WTC11 (cell line): ENCODE measurements around the gene GPC6. TPM values are rescaled to one million over a fixed set of nuclear protein-coding genes. Genes with fewer than 3 reads are reported as not detected.

Source experiments
- ATAC-seq: fragments of 200-7000 bp; cut with Tn5 transposase; 2 replicates; pipeline ENCODE4 v1.10.0; 2021; ENCODE audit warnings: mild to moderate bottlenecking, moderate library complexity
- CTCF ChIA-PET: fragments of 300-600 bp; sonication (Branson Sonifier 250); formaldehyde crosslinking; loops from one replicate; lab custom pipeline; 2021; ENCODE audit warnings: antibody characterized with exemption; lab: Charles Lee
- POLR2A ChIA-PET: fragments of 350-600 bp; sonication (Branson Sonifier 250); formaldehyde crosslinking; loops from one replicate; lab custom pipeline; 2021; ENCODE audit warnings: antibody characterized with exemption; lab: Charles Lee
- DNase-seq: peaks from one replicate; pipeline ENCODE4 v3.0.0; 2021; ENCODE audit warnings: low spot score
- H3K27ac Mint-ChIP-seq: 2 replicates; pipeline ENCODE4 v1.8.0; 2021; ENCODE audit warnings: mixed read lengths
- H3K27me3 Mint-ChIP-seq: 2 replicates; pipeline ENCODE4 v1.8.0; 2021; ENCODE audit warnings: low read depth, mild to moderate bottlenecking, moderate library complexity, mixed read lengths
- H3K36me3 Mint-ChIP-seq: 2 replicates; pipeline ENCODE4 v1.8.0; 2021; ENCODE audit warnings: mixed read lengths
- H3K4me1 Mint-ChIP-seq: 2 replicates; pipeline ENCODE4 v1.8.0; 2022; ENCODE audit warnings: mixed read lengths
- H3K4me3 Mint-ChIP-seq: 2 replicates; pipeline ENCODE4 v1.8.0; 2021; ENCODE audit warnings: mild to moderate bottlenecking, moderate library complexity, mixed read lengths
- H3K9me3 Mint-ChIP-seq: 2 replicates; pipeline ENCODE4 v1.8.0; 2021; ENCODE audit warnings: mixed read lengths
- CREB1 ChIP-seq: sonication (generic); formaldehyde crosslinking; IDR thresholded peaks from 2 replicates; pipeline ENCODE4 v1.8.0; 2023; ENCODE audit warnings: mild to moderate bottlenecking, missing genetic modification reagents
- E2F4 ChIP-seq: sonication (generic); formaldehyde crosslinking; IDR thresholded peaks from 2 replicates; pipeline ENCODE4 v1.8.1; 2022; ENCODE audit warnings: low read depth, mild to moderate bottlenecking, moderate library complexity, missing genetic modification reagents, borderline replicate concordance
- ETV6 ChIP-seq: sonication (generic); formaldehyde crosslinking; IDR thresholded peaks from 2 replicates; pipeline ENCODE4 v1.8.1; 2022; ENCODE audit warnings: mild to moderate bottlenecking, missing genetic modification reagents
- GABPB1 ChIP-seq: sonication (generic); formaldehyde crosslinking; IDR thresholded peaks from 2 replicates; pipeline ENCODE4 v1.8.1; 2023; ENCODE audit warnings: mild to moderate bottlenecking, missing genetic modification reagents
- HMGXB4 ChIP-seq: sonication (generic); formaldehyde crosslinking; IDR thresholded peaks from 2 replicates; pipeline ENCODE4 v1.8.1; 2023; ENCODE audit warnings: mild to moderate bottlenecking, moderate library complexity, missing genetic modification reagents
- IRF2 ChIP-seq: sonication (generic); formaldehyde crosslinking; IDR thresholded peaks from 2 replicates; pipeline ENCODE4 v1.8.0; 2022; ENCODE audit warnings: low read depth, missing genetic modification reagents, borderline replicate concordance
- JAZF1 ChIP-seq: fragments of 250-450 bp; sonication (Bioruptor Pico); IDR thresholded peaks from 2 replicates; pipeline ENCODE4 v1.9.0; 2021; ENCODE audit warnings: moderate library complexity, mild to moderate bottlenecking, inconsistent platforms
- MXD4 ChIP-seq: fragments of 250-450 bp; sonication (Bioruptor Pico); IDR thresholded peaks from 2 replicates; pipeline ENCODE4 v1.8.0; 2021; ENCODE audit warnings: mild to moderate bottlenecking, moderate library complexity, borderline replicate concordance
- NFE2L1 ChIP-seq: sonication (generic); formaldehyde crosslinking; IDR thresholded peaks from 2 replicates; pipeline ENCODE4 v1.8.1; 2023; ENCODE audit warnings: missing genetic modification reagents
- RELA ChIP-seq: sonication (generic); formaldehyde crosslinking; IDR thresholded peaks from 2 replicates; pipeline ENCODE4 v1.8.1; 2022; ENCODE audit warnings: missing genetic modification reagents, mild to moderate bottlenecking, borderline replicate concordance
- TEAD1 ChIP-seq: sonication (generic); formaldehyde crosslinking; IDR thresholded peaks from 2 replicates; pipeline ENCODE4 v1.8.0; 2022; ENCODE audit warnings: mild to moderate bottlenecking, missing genetic modification reagents
- USF1 ChIP-seq: sonication (generic); formaldehyde crosslinking; IDR thresholded peaks from 2 replicates; pipeline ENCODE4 v1.8.0; 2022; ENCODE audit warnings: mild to moderate bottlenecking, missing genetic modification reagents
- ZBTB43 ChIP-seq: sonication (generic); formaldehyde crosslinking; IDR thresholded peaks from 2 replicates; pipeline ENCODE4 v1.8.1; 2023; ENCODE audit warnings: mild to moderate bottlenecking, missing genetic modification reagents
- ZNF423 ChIP-seq: fragments of 250-450 bp; sonication (Bioruptor Pico); IDR thresholded peaks from 2 replicates; pipeline ENCODE4 v2.1.2; 2022; ENCODE audit warnings: mild to moderate bottlenecking, moderate library complexity
- total RNA-seq: library from RNA; stranded (reverse); gene quantifications from 3 replicates; pipeline ENCODE4 v1.2.3, GENCODE V29; 2021
- TF ChIP-seq, protein P1 (sequence below): sonication (generic); formaldehyde crosslinking; IDR thresholded peaks from 2 replicates; pipeline ENCODE4 v1.8.1; 2022; ENCODE audit warnings: low read depth, missing genetic modification reagents, borderline replicate concordance
- TF ChIP-seq, protein P2 (sequence below): fragments of 250-450 bp; sonication (Bioruptor Pico); IDR thresholded peaks from 2 replicates; pipeline ENCODE4 v1.8.0; 2021; ENCODE audit warnings: mild to moderate bottlenecking

GPC6 gene
- total RNA-seq, 1 experiment from 2014 or later: 19.5 TPM

DNA sequence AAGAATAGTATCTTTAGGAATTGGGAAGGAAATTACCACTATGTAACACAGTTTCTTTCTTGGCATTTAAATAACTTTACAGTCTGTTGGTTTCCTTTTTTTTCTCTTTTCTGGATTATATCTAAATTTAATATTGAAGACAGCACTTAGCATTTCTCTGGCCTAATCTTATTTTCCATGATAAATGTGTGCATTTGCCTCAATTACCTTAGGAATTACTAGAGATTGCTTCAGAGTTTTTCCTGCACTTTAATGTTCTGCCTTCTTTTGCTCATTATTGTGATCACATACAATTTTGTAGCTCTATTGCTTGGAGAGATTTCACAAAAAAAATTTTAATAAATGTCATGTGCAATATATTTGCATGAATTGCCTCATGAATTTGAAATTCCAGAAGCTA, 1227.7 kb downstream of the GPC6 start (continued):
- TF ChIP-seq NFE2L1 (CRISPR knock-in tag) (no peak), ZNF423 (CRISPR knock-in tag) (no peak)
- TF ChIP-seq, protein P1, sequence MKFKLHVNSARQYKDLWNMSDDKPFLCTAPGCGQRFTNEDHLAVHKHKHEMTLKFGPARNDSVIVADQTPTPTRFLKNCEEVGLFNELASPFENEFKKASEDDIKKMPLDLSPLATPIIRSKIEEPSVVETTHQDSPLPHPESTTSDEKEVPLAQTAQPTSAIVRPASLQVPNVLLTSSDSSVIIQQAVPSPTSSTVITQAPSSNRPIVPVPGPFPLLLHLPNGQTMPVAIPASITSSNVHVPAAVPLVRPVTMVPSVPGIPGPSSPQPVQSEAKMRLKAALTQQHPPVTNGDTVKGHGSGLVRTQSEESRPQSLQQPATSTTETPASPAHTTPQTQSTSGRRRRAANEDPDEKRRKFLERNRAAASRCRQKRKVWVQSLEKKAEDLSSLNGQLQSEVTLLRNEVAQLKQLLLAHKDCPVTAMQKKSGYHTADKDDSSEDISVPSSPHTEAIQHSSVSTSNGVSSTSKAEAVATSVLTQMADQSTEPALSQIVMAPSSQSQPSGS (CRISPR knock-in tag): no peak

DNA sequence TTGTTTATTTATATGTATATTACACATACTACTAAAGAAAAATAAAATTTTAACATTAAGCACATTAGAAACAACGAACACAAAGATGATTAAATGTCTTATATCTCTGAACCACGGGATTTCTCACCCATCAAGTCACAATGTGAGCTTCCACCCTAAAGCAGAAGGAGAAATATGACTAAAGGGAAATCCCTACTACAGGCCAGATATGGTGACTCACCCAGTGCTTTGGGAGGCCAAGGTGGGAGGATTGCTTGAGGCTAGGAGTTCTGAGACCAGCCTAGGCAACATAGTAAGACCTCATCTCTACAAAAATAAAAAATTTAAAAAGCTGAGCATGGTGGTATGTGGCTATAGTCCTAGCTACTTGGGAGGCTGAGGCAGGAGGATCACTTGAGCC, 1228.3 kb downstream of the GPC6 start:
- H3K4me3 Mint-ChIP-seq: no peak overlapping the region
- TF ChIP-seq TEAD1 (no peak), MXD4 (CRISPR knock-in tag) (no peak), HMGXB4 (no peak), CREB1 (CRISPR knock-in tag) (no peak), E2F4 (no peak), ETV6 (no peak), ZBTB43 (no peak), GABPB1 (CRISPR knock-in tag) (no peak)
- TF ChIP-seq, protein P2, sequence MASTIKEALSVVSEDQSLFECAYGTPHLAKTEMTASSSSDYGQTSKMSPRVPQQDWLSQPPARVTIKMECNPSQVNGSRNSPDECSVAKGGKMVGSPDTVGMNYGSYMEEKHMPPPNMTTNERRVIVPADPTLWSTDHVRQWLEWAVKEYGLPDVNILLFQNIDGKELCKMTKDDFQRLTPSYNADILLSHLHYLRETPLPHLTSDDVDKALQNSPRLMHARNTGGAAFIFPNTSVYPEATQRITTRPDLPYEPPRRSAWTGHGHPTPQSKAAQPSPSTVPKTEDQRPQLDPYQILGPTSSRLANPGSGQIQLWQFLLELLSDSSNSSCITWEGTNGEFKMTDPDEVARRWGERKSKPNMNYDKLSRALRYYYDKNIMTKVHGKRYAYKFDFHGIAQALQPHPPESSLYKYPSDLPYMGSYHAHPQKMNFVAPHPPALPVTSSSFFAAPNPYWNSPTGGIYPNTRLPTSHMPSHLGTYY (CRISPR knock-in tag): no peak
- no peak for ATAC-seq
- no peak overlapping the region for H3K27ac Mint-ChIP-seq
- H3K9me3 Mint-ChIP-seq: no peaks in the 10 kb centered on the region
- ChIA-PET POLR2A (no interaction called here), CTCF (no interaction called here)
- no peak for DNase-seq
- H3K36me3 Mint-ChIP-seq: no peaks in the 10 kb centered on the region
- no peaks in the 10 kb centered on the region; the same call in 1 of the 2 replicates for H3K27me3 Mint-ChIP-seq
- H3K4me1 Mint-ChIP-seq: no peaks in the 10 kb centered on the region

DNA sequence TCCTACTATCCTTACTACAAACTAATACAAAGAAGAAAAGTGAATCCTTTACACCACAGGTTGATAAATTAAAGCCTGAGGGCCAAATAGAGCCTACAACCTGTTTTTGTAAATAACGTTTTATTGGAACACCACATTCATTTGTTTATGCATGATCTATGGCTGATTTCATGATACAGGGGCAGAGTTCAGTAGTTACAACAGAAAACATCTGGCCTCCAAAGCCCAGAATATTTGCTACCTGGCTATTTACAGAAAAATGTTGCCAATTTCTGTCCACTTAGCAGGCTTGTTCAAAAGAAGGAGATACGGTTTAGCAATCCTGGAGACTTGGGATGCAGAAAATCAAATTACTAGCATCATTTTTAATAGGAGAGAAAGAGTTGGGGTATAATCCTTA, 1228.8 kb downstream of the GPC6 start:
- CTCF ChIA-PET: interaction anchor here (1.3 kb wide), 1 partner anchor 20 kb away, joined by 3 read pairs; no protein-coding TSS in a partner anchor
- POLR2A ChIA-PET: no interaction called here
- no peak for TF ChIP-seq USF1 (CRISPR knock-in tag)
- no peak for TF ChIP-seq RELA (CRISPR knock-in tag)
- TF ChIP-seq JAZF1: no peak
- TF ChIP-seq TEAD1: no peak
- TF ChIP-seq NFE2L1 (CRISPR knock-in tag): no peak
- no peak for TF ChIP-seq IRF2 (CRISPR knock-in tag)
- Mint-ChIP-seq H3K9me3 (no peaks in the 10 kb centered on the region), H3K27me3 (no peaks in the 10 kb centered on the region; the same call in 1 of the 2 replicates), H3K4me3 (no peak overlapping the region), H3K27ac (no peak overlapping the region), H3K4me1 (no peaks in the 10 kb centered on the region), H3K36me3 (no peaks in the 10 kb centered on the region)
- ATAC-seq (no peak), DNase-seq (no peak)
